AG04449 (cell line): Measurements from ENCODE around the gene HNRNPC.
"Not testable (repeated sequence)": the region's sequence is repeated elsewhere in the genome, so short reads cannot be mapped to it uniquely, and the experiment has no call there.

Experiments
- CTCF ChIA-PET: fragments of 350-600 bp; formaldehyde crosslinking; extraction: SDS; loops from one replicate; lab custom pipeline; 2021; ENCODE audit warnings: antibody characterized with exemption; lab: Yijun Ruan, JAX
- POLR2A ChIA-PET: fragments of 400-600, 350-600 bp; formaldehyde crosslinking; extraction: SDS; loops from one replicate; lab custom pipeline; 2020; ENCODE audit warnings: antibody characterized with exemption, inconsistent platforms; lab: Yijun Ruan, JAX
- DNase-seq: peaks from one replicate; pipeline ENCODE4 v3.0.0-alpha.2; 2010; ENCODE audit warnings: low read depth, low spot score
- H3K4me3 ChIP-seq: 2 replicates; pipeline ENCODE4 v1.5.1; 2011; ENCODE audit warnings: low read depth, mild to moderate bottlenecking, control low read depth, low read length
- CTCF ChIP-seq: IDR thresholded peaks from one replicate; pipeline ENCODE4 v1.5.1; 2011; ENCODE audit warnings: mild to moderate bottlenecking, moderate library complexity, low read length, control low read depth, inconsistent platforms; ENCODE audit not compliant: insufficient read depth; ENCODE audit errors: missing control alignments

Gene HNRNPC

GRCh38 chr14:21309238-21309636 is 40.0 kb upstream of the HNRNPC start:
- no peak overlapping the region for H3K4me3 ChIP-seq
- no peak for TF ChIP-seq CTCF
- POLR2A ChIA-PET = no interaction called here
- no peak for DNase-seq
- CTCF ChIA-PET = no interaction called here

- no peak overlapping the region for H3K4me3 ChIP-seq
- no peak for DNase-seq
- ChIA-PET CTCF (interaction anchor here (1.3 kb wide), 1 partner anchor 62 kb away, joined by 4 read pairs; no protein-coding TSS in a partner anchor), POLR2A (no interaction called here)
- no peak for TF ChIP-seq CTCF
Observed at GRCh38 chr14:21308479-21309237, 39.4 kb upstream of the HNRNPC start.

GRCh38 chr14:21308132-21308478 is 38.9 kb upstream of the HNRNPC start:
- H3K4me3 ChIP-seq = no peak overlapping the region
- POLR2A ChIA-PET = no interaction called here
- no peak for TF ChIP-seq CTCF

GRCh38 chr14:21307637-21308036 is 38.4 kb upstream of the HNRNPC start:
- TF ChIP-seq CTCF = no peak
- H3K4me3 ChIP-seq = no peak overlapping the region
- CTCF ChIA-PET = interaction anchor here (0.6 to 1.3 kb wide), 2 partner anchors 17 to 61 kb away, joined by 4 read pairs; no protein-coding TSS in a partner anchor
- POLR2A ChIA-PET = no interaction called here
- DNase-seq = no peak

More at GRCh38 chr14:21308132-21308478, 38.9 kb upstream of the HNRNPC start:
- no peak for DNase-seq
- CTCF ChIA-PET = interaction anchor here (1.3 kb wide), 1 partner anchor 61 kb away, joined by 4 read pairs; no protein-coding TSS in a partner anchor

GRCh38 chr14:21302836-21303140 is 33.5 kb upstream of the HNRNPC start:
- H3K4me3 ChIP-seq, POLR2A ChIA-PET, CTCF ChIA-PET, DNase-seq: not testable (repeated sequence)

- ChIA-PET CTCF (interaction anchor here (0.7 kb wide), 1 partner anchor 9 kb away, joined by 4 read pairs; no protein-coding TSS in a partner anchor), POLR2A (no interaction called here)
- no peak for DNase-seq
- no peak overlapping the region for H3K4me3 ChIP-seq
- no peak for TF ChIP-seq CTCF
Observed at GRCh38 chr14:21302013-21302835, 33.0 kb upstream of the HNRNPC start.
